GM12892 (cell line): Measurements from ENCODE around the gene CAVIN2.
A peak's percentile ranks its signal among the peaks of the same experiment; 100 is the strongest.

ENCODE experiments used
- DNase-seq: peaks from one replicate; pipeline ENCODE4 v3.0.0; 2011; ENCODE audit not compliant: insufficient read length
- FAIRE-seq: peaks from 2 replicates; lab custom pipeline; 2011; peaks lifted over from hg19 to GRCh38; lab: Jason Lieb, UNC
- POLR2A ChIP-seq: IDR thresholded peaks from 2 replicates; pipeline ENCODE4 v1.6.1; 2011; ENCODE audit warnings: low read depth, low read length, control low read depth
- POLR2AphosphoS5 ChIP-seq: IDR thresholded peaks from 2 replicates; pipeline ENCODE4 v1.6.1; 2011; ENCODE audit warnings: low read depth, low read length, control low read depth
- TAF1 ChIP-seq: IDR thresholded peaks from 2 replicates; pipeline ENCODE4 v1.6.1; 2011; ENCODE audit warnings: low read depth, mild to moderate bottlenecking, control low read depth, low read length, borderline replicate concordance

CAVIN2 gene

GRCh38 chr2:191851158-191851557 is 4.3 kb upstream of the CAVIN2 start:
- TF ChIP-seq POLR2A (no peak), TAF1 (no peak), POLR2AphosphoS5 (no peak)
- DNase-seq (no peak), FAIRE-seq (no peak)

DNA sequence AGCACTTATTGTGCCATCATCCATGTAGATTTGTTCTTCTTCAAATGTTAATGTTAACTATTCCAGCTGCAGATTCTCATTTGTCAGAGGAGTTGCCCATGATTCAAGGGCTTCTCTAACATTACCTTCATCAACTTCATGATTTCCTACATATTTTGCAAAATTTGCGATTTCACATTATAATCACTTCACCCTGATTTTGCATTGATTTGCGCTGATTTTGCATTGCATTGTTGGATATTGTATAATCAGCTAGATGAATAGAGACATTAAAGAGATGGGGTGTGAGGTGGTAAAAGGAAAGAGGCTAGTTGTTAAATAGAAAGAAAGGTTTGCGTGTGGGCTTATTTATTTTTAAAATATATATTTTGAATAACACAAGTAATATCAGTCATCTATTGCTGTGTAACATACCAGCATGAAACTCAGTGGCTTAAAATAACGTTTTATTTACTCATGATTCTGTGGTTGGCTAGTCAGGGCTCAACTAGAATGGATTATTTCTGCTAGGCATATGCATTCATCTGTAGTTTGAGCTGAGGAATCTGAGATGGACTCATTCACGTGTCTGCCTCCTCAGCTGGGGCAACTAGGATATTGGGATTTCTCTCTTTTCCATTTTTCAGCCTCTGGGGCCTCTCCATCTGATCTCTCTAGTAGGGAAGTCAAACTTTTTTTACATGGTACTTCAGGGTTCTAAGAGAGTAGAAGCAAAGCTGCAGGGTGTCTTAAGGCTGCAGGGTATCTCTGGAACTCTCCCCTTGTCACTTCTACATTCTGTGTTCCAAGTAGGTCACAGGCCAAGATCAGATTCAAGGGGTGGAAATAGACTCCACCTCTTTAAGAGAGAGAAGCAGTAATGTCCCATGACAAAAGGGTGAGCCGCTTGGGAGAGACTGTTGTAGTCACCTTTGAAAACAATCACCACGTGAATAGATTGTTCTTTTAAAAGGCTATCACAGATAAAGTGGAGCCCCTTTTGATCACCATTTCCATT is 2.2 kb upstream of the CAVIN2 start:
- FAIRE-seq (no peak), DNase-seq (no peak)
- no peak for TF ChIP-seq POLR2A
- no peak for TF ChIP-seq TAF1
- TF ChIP-seq POLR2AphosphoS5 = no peak

DNA sequence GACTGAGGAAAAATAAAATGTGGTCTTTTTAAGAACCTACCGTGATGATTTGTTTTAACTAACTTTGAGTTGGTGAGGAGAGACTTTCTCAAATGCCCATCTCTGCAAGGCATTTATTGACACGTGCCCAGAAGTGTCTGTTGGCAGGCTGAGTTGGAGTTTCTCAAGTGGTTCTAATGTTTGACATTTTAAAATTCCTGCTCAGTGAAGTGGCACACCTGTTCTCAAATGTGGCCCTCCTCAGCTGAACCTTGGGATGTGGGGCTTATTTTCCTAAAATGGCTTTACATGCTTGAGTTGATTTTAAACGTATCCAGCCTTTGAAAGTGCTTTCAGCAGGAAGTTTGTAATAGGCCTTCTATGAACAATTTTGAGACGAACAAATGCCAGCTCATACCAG is 876 bp upstream of the CAVIN2 start:
- FAIRE-seq (no peak), DNase-seq (no peak)
- TF ChIP-seq POLR2AphosphoS5 = no peak
- no peak for TF ChIP-seq TAF1
- no peak for TF ChIP-seq POLR2A

GRCh38 chr2:191845876-191846514 is 893 bp downstream of the CAVIN2 start:
- FAIRE-seq = no peak
- TF ChIP-seq TAF1 (no peak), POLR2A (no peak), POLR2AphosphoS5 (no peak)
- no peak for DNase-seq

GRCh38 chr2:191845248-191845715 is 1.6 kb downstream of the CAVIN2 start:
- FAIRE-seq (no peak), DNase-seq (no peak)
- TF ChIP-seq POLR2AphosphoS5 (no peak), TAF1 (no peak), POLR2A (no peak)

- FAIRE-seq = no peak
- TF ChIP-seq POLR2AphosphoS5 (no peak), TAF1 (no peak), POLR2A (no peak)
- no peak for DNase-seq
Observed at GRCh38 chr2:191844706-191845105, 2.2 kb downstream of the CAVIN2 start.

DNA sequence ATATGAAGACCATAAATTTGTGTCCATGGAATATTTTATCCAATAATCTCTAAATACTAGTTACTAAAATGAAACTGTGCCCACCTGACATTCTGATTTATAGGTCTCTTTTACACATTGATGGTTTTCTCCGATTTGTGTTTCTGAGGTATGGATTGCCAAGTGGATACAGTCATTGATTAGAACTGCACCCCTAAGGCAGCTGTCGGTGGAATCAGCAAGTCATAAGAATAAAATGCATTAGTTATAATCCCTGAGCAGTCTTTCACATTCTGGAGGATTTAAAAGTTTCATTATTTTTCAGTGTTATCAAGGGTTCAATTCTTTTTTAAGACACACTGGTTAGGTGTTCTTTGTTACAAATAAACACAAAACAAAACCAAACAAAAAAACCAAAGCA is 6.0 kb downstream of the CAVIN2 start:
- FAIRE-seq (no peak), DNase-seq (no peak)
- TF ChIP-seq POLR2A (no peak), TAF1 (no peak), POLR2AphosphoS5 (no peak)

DNA sequence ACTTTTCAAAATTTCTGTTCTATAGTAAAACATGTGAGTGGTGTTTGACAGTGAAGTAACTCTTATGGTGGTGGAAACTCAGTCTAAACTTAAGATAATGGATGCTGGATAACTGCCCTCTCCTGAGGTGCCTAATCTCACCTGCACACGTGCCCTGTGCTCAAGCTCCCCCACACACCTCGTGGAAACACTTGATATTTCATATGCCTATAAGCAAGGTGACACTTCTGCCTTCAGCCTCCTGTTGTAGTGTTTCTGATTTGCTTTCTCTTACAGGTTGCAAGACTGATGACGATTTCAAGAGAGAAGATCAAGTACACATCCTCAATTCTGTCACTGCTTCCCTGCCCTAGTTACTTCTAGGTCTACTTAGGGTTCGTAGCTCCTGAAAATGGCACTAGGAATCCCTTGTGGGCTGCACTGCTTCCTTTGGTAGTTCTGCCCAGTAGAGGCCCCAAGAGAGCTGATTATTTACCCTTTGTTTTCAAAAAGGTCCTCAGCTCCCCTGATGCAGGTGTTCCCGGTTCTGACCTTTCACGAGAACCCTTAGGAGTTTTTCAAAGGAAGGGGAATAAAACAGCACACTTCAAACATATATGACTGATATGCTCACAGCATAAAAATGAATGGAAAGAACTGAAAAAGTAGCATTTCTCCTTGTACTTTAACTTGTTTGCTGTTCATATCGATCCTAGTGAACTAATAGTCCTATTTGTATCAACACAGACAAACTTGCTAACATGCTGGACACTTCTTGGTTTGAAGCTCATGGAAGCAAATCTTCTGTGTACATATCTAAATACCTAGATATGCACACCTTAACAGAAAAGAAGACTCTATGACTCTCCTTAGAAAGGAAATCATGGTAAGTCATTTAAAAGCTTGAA is 6.7 kb downstream of the CAVIN2 start:
- no peak for TF ChIP-seq TAF1
- TF ChIP-seq POLR2AphosphoS5 = no peak
- TF ChIP-seq POLR2A = no peak
- FAIRE-seq (peak; percentile 14), DNase-seq (no peak)

DNA sequence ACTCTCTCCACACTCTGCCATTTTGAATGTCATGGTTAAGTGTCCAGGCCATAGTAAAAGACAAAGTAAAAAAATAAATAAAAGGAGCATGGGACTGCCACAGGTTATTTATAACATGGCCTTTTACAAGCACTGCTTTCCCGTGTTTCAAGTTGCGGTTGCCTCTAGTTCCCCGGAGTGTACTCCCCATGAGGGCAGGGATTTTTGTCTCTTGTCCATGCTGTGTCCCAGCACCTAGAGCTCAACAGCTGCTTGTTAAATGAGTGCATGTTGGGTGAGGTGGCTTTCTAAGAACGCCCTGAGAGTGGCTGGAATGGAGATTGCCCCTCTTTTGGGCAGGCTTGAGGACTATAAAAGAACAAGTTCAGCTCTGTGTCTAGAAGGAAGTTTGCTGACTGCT is 8.4 kb downstream of the CAVIN2 start:
- FAIRE-seq (no peak), DNase-seq (no peak)
- TF ChIP-seq POLR2AphosphoS5 = no peak
- no peak for TF ChIP-seq TAF1
- TF ChIP-seq POLR2A = no peak

DNA sequence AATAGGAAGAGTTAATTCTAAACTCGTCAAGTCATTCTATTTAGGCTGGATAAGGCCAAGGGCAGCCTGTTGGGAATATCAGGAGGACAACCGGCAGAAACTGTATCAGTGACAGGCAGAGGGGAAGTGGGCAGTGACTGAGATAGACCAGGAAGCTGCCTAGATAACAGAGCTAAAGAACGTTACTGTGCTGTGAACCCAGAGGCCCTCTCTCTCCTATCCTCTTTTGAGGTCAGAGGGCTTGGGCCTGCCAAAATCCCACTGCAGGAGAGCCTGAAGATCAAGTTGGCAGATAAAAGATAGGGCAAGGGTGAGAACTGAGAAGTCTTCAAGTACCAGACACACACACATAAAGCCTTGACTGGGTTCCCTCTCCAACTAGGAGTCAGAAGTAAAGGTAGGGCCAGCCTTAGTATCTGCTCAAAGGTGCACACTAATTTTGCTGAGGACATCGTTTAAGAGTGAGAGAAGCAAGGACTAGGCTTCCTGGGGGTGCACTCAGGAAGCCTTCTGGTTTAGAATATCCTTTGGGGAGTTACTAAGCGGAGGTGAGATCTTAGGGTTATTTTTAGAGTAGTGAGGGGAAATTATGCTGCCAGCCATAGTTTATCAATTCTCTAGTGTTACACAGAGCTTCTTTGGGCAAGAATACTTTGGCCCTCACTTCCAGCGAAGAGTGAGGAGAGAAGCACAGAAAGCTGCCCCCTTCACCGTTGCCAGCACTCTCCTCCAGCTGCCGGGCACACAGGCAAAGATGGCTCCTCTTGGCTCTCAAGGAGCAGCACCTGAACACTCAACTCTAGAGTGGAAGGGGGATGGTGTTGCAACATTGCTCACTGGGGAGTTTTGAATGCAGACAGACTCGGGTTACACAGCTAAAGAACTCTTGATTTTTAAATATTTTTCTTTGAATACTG is 9.8 kb downstream of the CAVIN2 start:
- TF ChIP-seq TAF1 = no peak
- no peak for TF ChIP-seq POLR2A
- no peak for TF ChIP-seq POLR2AphosphoS5
- DNase-seq (no peak), FAIRE-seq (peak; percentile 30)
